Muscle of leg (tissue), 11 donors: Measurements from ENCODE around the gene BET1L. TPM values are rescaled to one million over a fixed set of nuclear protein-coding genes. Genes with fewer than 3 reads are reported as not detected.

Experiments
- DNase-seq: peaks from one replicate; pipeline ENCODE4 v3.0.0; 2013
- H3K27ac ChIP-seq: one replicate; pipeline ENCODE4 v1.5.1; 2013; ENCODE audit warnings: mild to moderate bottlenecking, low read length, control low read depth
- H3K27me3 ChIP-seq: one replicate; pipeline ENCODE4 v1.6.1; 2013; ENCODE audit warnings: low read length; ENCODE audit not compliant: control insufficient read depth, insufficient read depth
- H3K36me3 ChIP-seq: one replicate; pipeline ENCODE4 v1.6.1; 2013; ENCODE audit warnings: low read length; ENCODE audit not compliant: control insufficient read depth, insufficient read depth
- H3K4me1 ChIP-seq: one replicate; pipeline ENCODE4 v1.6.1; 2013; ENCODE audit warnings: low read length; ENCODE audit not compliant: control insufficient read depth, insufficient read depth
- H3K4me3 ChIP-seq: one replicate; pipeline ENCODE4 v1.5.1; 2013; ENCODE audit warnings: low read length, control low read depth
- H3K9me3 ChIP-seq: replicated peaks from 2 replicates; pipeline ENCODE4 v1.6.1; 2013; ENCODE audit warnings: low read depth, low read length; ENCODE audit not compliant: control insufficient read depth
- WGBS: methylation state at CpG from one replicate; pipeline ENCODE4 v1.1.5; 2013; ENCODE audit warnings: missing lambda C conversion rate; ENCODE audit not compliant: insufficient coverage; 5-methylcytosine and 5-hydroxymethylcytosine counted together
- polyA plus RNA-seq, 8 donors: library from polyadenylated mRNA; unstranded; fragments of 120-200 nt; gene quantifications; one replicate each; pipeline versions ENCODE4 v1.2.1 to v1.2.3, GENCODE V29; 2013; ENCODE audit warnings: inconsistent platforms in 1 of 8, low replicate concordance in 1 of 8; ENCODE audit not compliant: insufficient read length in 8 of 8, insufficient read depth in 1 of 8
- total RNA-seq: library from RNA; stranded (reverse); fragments of 120-200 nt; gene quantifications from one replicate; pipeline ENCODE4 v1.2.4, GENCODE V29; 2013

The BET1L gene
- total and polyA plus RNA-seq, 9 donors: 15.0 to 43.9 (median 35.8) TPM

DNA sequence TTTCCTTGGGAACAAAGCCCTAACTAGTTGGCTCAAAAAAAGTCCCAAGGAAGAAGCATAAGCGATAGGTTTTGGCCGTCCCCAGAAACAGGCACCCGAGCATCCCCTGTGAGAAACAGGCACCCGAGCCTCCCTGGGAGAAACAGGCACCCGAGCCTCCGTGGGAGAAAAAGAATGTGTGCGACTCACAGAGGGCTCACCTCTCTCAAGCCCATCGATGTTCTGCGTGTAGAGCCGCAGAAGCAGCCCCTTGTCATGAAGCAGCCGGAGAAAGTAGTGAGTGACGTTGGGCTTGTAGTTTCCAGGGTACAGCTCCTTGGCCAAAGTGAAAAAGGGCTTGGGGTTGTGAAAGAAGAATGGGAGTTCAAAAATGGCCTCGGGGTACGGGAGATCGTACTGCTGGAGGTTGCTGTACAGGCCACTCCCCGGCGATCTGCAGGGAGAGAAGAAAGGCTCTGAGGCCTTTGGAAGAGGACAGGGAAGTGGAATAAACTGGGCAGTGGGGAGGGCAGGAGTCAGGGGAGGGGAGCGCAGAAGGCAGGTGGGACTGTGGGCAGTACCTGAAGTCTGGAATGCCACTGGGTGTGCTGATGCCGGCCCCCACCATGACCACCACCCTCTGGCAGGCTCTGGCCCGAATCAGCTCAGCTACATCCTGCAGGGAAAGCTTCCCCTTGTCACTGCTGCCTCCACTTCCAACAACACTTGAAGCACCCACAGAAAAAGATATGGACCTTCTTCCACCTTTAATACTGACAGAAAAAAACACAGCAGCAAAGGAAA lies 25.8 kb upstream of the BET1L start:
- Histone ChIP-seq H3K27me3 (no peaks in the 10 kb centered on the region), H3K4me3 (no peak overlapping the region), H3K27ac (no peak overlapping the region), H3K4me1 (peaks cover 10% of the 10 kb centered on the region), H3K9me3 (no peaks in the 10 kb centered on the region), H3K36me3 (peaks cover 10% of the 10 kb centered on the region)
- 89% methylated on average over 18 of the region's 20 CpGs for whole genome bisulfite sequencing
- no peak for DNase-seq

DNA sequence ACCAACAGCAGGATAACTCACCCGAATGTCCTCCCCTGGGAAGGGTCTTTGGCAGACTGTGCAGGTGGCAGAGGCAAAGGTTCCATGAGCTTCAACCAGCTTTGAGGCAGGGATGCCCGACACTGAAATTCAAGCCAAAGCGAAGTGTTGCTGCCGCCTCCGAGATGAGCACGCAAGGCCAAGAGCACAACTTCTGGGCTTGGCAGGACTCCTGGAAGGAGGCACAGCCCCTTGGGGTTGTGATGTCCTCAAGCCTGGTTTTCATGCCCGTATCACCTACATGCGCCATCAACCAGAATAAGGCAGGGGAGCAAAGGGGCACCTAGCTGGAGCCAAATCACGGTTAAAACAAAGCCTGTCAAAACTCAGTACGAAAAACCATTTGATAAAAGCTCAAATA lies 23.2 kb upstream of the BET1L start:
- Histone ChIP-seq H3K27ac (no peak overlapping the region), H3K4me3 (no peak overlapping the region), H3K9me3 (no peaks in the 10 kb centered on the region), H3K4me1 (peaks cover 4% of the 10 kb centered on the region), H3K27me3 (no peaks in the 10 kb centered on the region), H3K36me3 (peaks cover 14% of the 10 kb centered on the region)
- DNase-seq: no peak
- WGBS: 91% methylated on average over 6 of the region's 10 CpGs

DNA sequence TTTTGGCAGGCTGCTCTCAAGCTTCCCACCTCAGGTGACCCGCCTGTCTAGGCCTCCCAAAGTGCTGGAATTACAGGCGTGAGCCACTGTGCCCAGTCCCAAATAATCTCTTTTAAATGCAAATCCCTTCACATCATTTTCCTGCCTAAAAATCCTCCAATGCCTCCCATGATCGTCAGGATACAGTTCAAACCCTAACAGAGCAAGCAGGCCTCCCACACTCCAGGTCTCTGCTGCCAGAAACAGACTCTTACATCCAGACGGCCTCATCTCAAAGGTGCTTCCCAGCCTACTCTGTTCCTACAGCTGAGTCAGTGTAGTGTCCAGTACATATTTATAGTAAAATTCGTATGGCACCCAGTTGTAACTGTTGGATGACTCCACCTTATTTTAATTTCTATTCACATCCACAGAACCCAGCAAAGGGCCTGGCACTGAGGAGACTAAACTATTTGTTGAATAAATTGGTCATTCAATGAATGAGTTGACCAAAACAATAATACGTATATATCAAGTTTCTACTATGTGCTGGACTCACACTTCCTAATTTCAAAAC lies 20.7 kb upstream of the BET1L start:
- Histone ChIP-seq H3K4me1 (no peaks in the 10 kb centered on the region), H3K27ac (no peak overlapping the region), H3K4me3 (no peak overlapping the region), H3K27me3 (no peaks in the 10 kb centered on the region), H3K9me3 (no peaks in the 10 kb centered on the region), H3K36me3 (peaks cover 25% of the 10 kb centered on the region)
- no peak for DNase-seq
- 85% methylated on average over 2 of the region's 6 CpGs for WGBS

DNA sequence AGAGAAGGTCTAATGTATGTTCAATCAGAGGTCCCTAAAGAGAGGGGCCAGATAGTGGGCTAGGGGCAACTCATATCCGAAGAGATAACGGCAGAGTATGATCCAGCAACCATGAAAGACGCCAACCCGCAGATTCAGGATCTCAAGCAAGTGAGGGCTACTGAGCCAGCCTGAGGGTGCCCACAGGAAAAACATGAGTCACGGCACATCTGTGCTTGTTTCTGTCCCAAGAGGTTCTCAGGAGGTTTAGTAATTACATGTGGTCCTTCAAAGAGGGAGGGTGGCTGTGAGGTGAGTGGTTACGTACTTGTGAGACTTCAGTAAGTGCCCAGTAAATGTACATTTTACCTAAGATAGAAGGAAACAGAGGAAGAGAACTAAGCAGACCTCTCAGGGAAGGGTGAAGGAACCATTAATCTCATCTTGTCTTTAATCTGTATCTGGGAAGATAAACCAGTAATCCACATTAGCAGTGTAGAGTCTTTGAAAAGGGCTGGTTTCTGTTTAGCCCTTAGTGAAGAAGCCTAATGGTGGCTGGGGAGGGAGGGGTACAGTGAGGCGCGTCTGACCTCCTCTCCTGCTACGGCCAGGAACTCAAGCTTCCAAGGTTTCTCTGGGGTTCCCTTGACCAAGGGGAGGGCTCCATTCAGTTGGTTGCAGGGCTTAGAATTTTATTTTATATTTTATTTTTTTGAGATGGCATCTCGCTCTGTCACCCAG lies 18.7 kb upstream of the BET1L start:
- Histone ChIP-seq H3K9me3 (no peaks in the 10 kb centered on the region), H3K4me1 (no peaks in the 10 kb centered on the region), H3K36me3 (peaks cover 31% of the 10 kb centered on the region), H3K27ac (no peak overlapping the region), H3K27me3 (no peaks in the 10 kb centered on the region), H3K4me3 (no peak overlapping the region)
- WGBS: 91% methylated on average over 10 of the region's 10 CpGs
- DNase-seq: no peak

DNA sequence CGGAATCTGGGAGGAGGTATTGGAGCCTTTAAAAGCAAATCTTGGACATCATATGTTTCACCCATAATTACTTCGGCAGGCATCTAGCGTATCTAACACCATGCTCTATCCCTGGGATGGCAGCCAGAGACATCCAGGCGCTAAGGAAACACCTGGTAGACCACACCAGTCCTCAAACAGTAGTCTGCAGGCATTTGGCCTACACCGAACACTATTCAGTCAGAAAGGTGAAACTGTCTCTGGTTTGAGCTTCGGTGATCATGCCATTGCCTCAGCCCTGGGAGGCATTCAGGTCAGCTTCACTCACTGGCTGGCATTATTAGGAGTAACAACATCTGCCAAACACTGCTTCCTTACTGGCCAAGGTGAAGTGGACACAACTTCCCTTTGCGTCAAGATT lies 17.2 kb upstream of the BET1L start:
- H3K36me3 ChIP-seq: peaks cover 25% of the 10 kb centered on the region
- no peaks in the 10 kb centered on the region for H3K4me1 ChIP-seq
- no peaks in the 10 kb centered on the region for H3K27me3 ChIP-seq
- no peak overlapping the region for H3K4me3 ChIP-seq
- DNase-seq: no peak
- H3K27ac ChIP-seq: no peak overlapping the region
- WGBS: 76% methylated on average over 5 of the region's 7 CpGs
- H3K9me3 ChIP-seq: no peaks in the 10 kb centered on the region

DNA sequence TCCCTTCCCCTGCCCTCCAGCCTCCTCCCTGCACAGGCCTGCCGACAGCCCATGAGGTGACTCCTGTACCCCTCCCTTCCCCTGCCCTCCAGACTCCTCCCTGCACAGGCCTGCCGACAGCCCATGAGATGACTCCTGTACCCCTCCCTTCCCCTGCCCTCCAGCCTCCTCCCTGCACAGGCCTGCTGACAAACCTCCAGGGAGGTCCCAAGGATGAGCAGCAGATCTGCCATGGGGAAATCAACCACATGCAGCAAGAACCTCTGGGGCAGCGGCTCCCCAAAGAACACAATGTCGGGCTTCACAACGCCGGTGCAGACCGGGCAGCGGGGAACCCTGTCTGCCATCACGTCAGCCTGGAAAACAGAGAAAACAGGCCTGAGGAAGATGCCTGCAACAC lies 16.7 kb upstream of the BET1L start:
- Histone ChIP-seq H3K4me3 (no peak overlapping the region), H3K36me3 (peaks cover 27% of the 10 kb centered on the region), H3K27ac (no peak overlapping the region), H3K4me1 (no peaks in the 10 kb centered on the region), H3K9me3 (no peaks in the 10 kb centered on the region), H3K27me3 (no peaks in the 10 kb centered on the region)
- 89% methylated on average over 5 of the region's 9 CpGs for WGBS
- no peak for DNase-seq

DNA sequence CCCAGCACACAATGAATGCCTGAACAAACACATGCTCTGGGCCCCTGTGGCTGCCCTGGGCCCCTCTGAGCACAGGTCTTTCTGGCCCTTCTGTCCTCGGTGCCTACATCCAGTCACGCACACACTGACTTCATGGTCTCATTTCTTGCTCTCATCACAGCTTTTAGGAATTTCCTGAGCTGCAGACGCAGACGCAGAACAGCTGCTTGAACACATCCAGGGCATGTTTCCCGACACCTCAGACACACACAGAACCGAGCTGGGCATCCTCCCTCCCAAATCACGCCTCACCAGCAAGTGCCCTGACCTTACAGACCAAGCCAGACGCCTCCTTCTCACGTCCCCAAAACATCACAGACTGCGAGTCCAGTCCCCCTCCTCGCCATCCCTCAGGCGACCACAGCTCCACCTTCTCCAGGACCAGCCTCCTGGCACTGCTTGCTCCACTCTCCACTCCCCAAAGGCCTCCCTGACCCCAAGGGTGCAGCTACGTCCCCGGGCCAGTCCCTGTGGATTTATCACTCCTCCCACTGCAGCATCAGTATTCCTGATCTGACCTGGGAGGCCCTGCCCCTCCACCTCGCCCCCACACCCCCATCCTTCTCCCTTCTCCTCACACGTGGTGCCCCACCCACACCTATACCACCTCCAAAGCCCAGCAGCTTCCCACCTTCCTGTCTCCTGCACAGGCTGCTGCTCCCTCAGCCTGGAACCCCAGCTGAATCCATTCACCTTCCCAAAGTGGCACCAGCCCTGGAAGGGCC lies 16.0 kb upstream of the BET1L start:
- no peaks in the 10 kb centered on the region for H3K9me3 ChIP-seq
- DNase-seq: no peak
- H3K4me1 ChIP-seq: no peaks in the 10 kb centered on the region
- no peaks in the 10 kb centered on the region for H3K27me3 ChIP-seq
- WGBS: 81% methylated on average over 15 of the region's 16 CpGs
- H3K27ac ChIP-seq: no peak overlapping the region
- H3K36me3 ChIP-seq: peaks cover 30% of the 10 kb centered on the region
- H3K4me3 ChIP-seq: no peak overlapping the region

DNA sequence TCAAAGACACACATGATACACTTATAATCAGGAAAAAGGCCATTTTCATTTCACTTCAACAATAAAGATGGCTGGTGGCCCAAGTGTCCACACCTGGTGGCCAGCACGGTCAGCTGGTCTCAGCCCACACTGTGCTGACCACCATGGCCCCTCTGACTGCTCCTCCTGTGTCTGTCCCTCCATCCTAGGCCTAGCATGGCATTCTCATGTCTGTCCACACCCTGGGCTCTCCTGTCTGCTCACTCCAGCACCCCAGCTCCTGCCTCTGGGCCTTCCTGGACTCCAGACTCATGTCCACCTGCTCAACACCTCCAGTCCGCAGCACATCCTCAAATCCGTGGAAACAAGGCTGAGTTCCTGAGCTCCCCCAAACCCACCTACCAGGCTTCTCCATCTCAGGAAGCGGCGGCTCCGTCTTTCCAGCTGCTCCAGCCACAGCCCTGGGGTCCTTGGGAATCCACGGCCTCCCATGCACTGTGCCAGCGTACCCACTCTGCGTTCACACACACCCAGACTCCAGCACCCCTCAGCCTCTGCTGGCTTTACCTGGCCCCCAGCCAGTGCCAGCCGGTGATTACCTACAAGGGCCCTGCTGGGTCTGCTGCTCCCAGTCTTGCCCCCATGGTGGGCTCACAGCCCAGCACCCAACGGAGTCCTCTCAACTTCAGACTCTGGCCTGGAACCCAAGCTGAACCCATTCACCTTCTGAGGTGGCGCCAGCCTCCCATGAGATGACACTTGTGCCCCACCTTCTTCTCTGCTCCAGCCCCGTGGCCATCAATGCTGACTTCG lies 15.0 kb upstream of the BET1L start:
- Histone ChIP-seq H3K27me3 (no peaks in the 10 kb centered on the region), H3K4me1 (no peaks in the 10 kb centered on the region), H3K9me3 (no peaks in the 10 kb centered on the region), H3K4me3 (no peak overlapping the region), H3K36me3 (peaks cover 30% of the 10 kb centered on the region), H3K27ac (no peak overlapping the region)
- no peak for DNase-seq
- 94% methylated on average over 14 of the region's 14 CpGs for WGBS

DNA sequence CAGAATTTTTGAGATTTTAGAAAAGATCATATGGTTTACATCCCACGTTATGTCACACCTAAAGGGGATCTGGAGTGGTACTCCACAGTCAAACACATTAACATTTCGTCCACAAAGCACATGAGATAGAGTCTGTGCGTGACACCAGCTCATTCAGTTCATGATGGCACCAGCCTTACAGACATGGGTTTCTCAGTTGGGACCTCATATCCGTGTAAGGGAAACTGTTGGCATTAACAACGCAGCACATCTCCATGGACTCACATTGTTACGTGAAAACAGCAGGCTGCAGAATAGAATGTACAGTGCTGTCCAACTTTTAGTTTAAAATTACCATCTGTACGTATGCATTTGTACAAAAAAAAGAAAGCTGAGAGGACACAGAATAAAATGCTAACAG lies 14.3 kb upstream of the BET1L start:
- DNase-seq: no peak
- peaks cover 32% of the 10 kb centered on the region for H3K36me3 ChIP-seq
- H3K9me3 ChIP-seq: no peaks in the 10 kb centered on the region
- no peaks in the 10 kb centered on the region for H3K27me3 ChIP-seq
- no peak overlapping the region for H3K4me3 ChIP-seq
- no peaks in the 10 kb centered on the region for H3K4me1 ChIP-seq
- H3K27ac ChIP-seq: no peak overlapping the region
- WGBS: 88% methylated on average over 4 of the region's 7 CpGs
